GM19468 (cell line): ENCODE results near the gene PPP2CA.
"Not testable (repeated sequence)": the region's sequence is repeated elsewhere in the genome, so short reads cannot be mapped to it uniquely, and the experiment has no call there.

ENCODE experiments used
- ATAC-seq: cut with Tn5 transposase; IDR thresholded peaks from one replicate; pipeline ENCODE4 v1.9.1; 2021; ENCODE audit warnings: mild to moderate bottlenecking, moderate library complexity, moderate number of reproducible peaks; ENCODE audit not compliant: unreplicated experiment; ENCODE audit errors: extremely low read depth

PPP2CA gene

DNA sequence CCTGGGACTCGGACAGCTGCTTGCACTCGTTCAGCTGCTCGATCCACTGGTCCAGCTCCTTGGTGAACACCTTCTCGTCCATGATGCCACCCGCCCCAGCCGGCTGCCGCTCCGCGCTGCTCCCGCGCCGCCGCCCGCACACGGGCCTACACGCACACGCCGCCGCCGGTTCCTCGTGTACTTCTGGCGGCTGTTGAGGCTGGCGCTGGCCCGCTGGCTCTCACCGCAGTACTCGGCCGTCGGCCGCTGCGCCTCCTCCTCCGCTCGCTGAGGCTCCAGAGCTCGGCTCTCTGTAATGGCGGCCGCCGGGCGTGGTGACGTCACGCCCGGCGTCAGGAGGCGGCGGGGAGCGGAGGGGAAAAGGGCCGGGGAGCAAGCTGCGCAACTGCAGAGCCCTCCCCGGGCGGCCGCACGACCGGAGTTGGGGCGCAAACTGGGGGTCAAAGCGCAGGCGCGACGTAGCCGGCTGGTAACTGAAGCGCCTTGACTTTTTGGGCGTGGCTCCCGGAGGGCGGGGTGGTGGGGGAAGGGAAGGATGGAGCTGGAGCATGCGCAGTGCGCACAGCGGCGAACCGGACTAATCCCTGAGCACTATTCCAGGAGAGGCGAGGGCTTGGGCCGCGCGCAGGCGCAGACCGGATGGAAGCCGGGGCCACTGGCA lies at the start of gene PPP2CA:
Gene PPP2CA, minus strand, starts transcription at position 294 of the 661 bp plus-strand sequence. Its CDS starts 212 bp downstream, at position 82.
- peak; percentile 71 for ATAC-seq

GRCh38 chr5:134273642-134274395 lies 47.9 kb upstream of the PPP2CA start:
- ATAC-seq = no peak

DNA sequence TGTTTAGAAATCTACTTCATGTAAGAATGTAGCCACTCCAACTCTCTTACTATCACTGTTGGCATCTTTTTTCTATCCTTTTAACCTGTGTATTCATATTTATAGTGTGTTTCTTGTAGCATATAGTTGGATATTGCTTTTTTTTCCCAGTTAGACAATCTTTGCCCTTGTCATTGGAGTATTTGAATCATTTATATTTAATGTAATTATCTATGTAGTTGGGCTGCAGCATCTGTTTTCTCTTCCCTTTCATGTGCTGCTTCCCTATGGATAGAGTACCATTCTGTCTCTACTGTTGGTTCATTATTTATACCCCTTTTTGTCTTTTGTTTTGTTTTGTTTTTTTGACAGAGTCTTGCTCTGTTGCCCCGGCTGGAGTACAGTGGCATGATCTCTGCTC lies 45.2 kb upstream of the PPP2CA start:
- no peak for ATAC-seq

GRCh38 chr5:134268919-134269318 lies 43.0 kb upstream of the PPP2CA start:
- ATAC-seq = no peak

GRCh38 chr5:134268019-134268601 lies 42.2 kb upstream of the PPP2CA start:
- no peak for ATAC-seq

DNA sequence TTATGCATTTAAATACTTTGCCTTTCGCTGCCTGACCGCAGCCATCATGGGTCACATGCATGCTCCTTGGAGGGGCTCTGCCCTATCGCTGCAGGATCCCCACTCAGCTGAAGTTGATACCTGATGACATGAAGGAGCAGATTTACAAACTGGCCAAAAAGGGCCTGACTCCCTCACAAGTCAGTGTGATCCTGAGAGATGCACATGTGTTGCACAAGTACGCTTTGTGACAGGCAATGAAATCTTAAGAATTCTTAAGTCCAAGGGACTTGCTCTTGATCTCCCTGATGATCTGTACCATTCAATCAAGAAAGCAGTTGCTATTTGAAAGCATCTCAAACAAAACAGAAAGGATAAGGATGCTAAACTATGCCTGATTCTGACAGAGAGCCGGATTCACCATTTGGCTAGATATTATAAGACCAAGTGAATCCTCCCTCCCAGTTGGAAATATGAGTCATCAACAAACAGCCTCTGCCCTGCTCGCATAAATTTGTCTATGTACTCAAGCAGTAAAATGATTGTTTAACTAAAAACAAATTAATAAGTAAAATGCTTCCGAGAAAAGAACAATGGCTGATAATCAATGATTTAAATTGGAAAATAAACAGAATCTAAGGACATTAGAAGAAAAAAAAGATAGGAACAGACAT lies 41.6 kb upstream of the PPP2CA start:
- no peak for ATAC-seq

DNA sequence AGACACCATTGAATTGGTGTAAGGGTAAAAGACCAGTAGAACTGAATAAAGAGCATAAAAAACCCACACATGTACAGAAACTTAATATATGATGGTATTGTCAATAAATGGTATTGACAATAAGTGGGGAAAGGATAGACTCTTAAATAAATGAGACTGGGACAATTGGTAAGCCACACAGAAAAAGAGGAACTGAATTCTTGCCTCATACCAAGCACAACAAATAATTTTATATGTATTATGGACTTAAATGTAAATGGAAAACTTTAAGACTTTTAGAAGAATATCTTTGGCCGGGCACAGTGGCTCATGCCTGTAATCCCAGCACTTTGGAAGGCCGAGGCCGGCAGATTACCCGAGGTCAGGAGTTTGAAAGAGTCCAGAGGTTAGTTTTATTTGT lies 37.9 kb upstream of the PPP2CA start:
- ATAC-seq = no peak

- not testable (repeated sequence) for ATAC-seq
These were observed 36.8 kb upstream of the PPP2CA start for GRCh38 chr5:134262629-134263028.

DNA sequence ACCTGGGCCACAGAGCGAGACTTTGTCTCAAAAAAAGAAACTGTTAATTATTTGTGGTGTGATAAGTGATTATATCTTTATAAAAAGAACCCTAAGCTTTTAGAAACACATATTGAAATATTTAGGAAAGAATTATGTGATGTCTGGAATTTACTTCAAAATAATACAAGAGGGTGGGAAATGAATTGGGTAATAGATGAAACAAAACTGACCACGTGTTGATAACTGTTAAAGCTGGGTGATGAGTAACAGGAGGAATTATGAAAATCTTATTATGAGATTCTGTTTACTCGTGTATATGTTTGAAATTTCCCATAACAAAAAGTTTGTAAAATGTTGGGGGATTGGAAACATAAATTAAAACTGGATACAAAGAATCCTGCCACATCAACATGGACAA lies 33.0 kb upstream of the PPP2CA start:
- ATAC-seq = no peak

- ATAC-seq = no peak
These were observed 31.3 kb upstream of the PPP2CA start for GRCh38 chr5:134257176-134257575.

DNA sequence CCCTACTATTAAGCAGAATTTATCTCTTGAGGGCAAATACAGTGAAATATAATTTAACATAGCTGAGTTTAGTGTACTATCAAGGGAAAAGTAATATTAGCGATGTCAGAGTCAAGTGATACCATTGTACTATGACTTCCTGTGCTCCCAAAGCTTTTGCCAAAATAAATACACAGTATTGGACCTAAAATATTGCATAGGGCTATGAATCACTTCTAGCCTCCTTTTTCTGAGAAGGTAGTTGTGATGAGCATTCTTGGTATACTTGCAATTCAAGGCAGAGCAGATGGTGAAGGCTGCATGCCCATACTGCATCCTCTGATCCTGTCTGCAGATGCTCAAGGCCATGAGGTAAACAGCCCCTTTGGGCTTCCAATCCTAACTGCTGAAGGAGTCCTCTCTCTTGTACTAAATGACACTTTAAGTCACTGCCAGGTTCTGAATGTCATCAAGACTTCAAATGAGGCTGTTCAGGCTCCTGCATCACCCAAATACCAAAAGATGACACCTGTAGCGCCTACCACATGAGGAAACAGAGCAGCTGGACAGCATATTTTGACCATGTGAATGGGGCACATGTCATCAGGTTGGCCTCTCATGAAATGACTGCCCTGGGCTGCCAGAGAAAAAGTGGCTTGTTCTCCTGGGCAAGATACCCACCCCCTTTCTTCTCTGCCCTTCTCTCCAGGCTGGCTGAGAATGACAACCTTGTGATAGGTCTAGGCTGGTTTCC lies 29.7 kb upstream of the PPP2CA start:
- ATAC-seq = no peak

- ATAC-seq = not testable (repeated sequence)
These were observed 27.7 kb upstream of the PPP2CA start for GRCh38 chr5:134253368-134254153.

- ATAC-seq = no peak
These were observed 26.8 kb upstream of the PPP2CA start for GRCh38 chr5:134252671-134253070.

DNA sequence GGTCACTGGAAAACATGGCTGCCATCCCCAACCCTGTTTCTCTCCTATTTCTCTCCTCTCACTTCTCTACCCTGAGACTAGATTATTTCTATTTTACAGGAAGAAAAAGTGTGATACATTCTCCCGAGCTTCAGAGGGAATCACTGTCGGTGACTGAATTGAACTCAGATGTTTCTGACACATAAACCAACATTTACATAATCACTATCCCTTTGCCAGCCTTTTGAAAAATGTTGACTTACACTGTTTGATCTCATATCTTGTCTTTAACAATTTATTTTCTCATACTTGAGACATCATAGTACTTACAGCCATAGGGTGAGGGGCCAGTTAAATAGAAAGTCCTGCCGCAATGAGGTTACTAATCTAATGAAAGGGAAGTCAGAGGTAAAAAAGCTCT lies 25.1 kb upstream of the PPP2CA start:
- ATAC-seq = no peak

- no peak for ATAC-seq
These were observed 23.9 kb upstream of the PPP2CA start for GRCh38 chr5:134249469-134250379.

GRCh38 chr5:134248256-134248655 lies 22.4 kb upstream of the PPP2CA start:
- ATAC-seq = no peak

- no peak for ATAC-seq
These were observed 21.8 kb upstream of the PPP2CA start for GRCh38 chr5:134247428-134248224.
